ENCODE data around the gene TJAP1. TPM values are rescaled to one million over a fixed set of nuclear protein-coding genes. Genes with fewer than 3 reads are reported as not detected.

The TJAP1 gene
- total and polyA plus RNA-seq, 2 of the 8 experiments (the other 6 are each of a cell fraction or from before 2014, with no cell fraction given), result 30.7 to 40.4 TPM

GRCh38 chr6:43445576-43445975 lies 31.8 kb upstream of the TJAP1 start:
- Histone ChIP-seq H2BK20ac (ENCODE audit: low read length) (no peak overlapping the region), H2AK5ac (ENCODE audit: low read depth, low read length) (no peak overlapping the region), H3K9ac (replicated peaks in 1 of 4; ENCODE audit: extremely low read depth in 1 of 4, low read depth in 3 of 4, low read length in 3 of 4) (no peak overlapping the region), H4K91ac (replicated peaks; ENCODE audit: insufficient read length, low read length) (no peak overlapping the region), H3K4me1 (replicated peaks in 1 of 4; ENCODE audit: control insufficient read depth in 3 of 4, insufficient read depth in 4 of 4, low read length in 3 of 4) (no peaks in the 10 kb centered on the region), H3K36me3 (ENCODE audit: control insufficient read depth in 2 of 4, insufficient read depth in 4 of 4, low read length in 3 of 4) (peaks cover 0 to 33% (median 10%) of the 10 kb centered on the region in 4 experiments; a peak in 6 of 8 replicates), H3K27ac (ENCODE audit: low read depth, low read length) (no peak overlapping the region), H3K14ac (ENCODE audit: insufficient read length) (no peak overlapping the region), H3K56ac (replicated peaks; ENCODE audit: insufficient read length, low read depth, low read length) (no peak overlapping the region), H3K4ac (replicated peaks; ENCODE audit: insufficient read length, low read depth, low read length) (no peak overlapping the region), H3K27me3 (replicated peaks in 1 of 4; ENCODE audit: control insufficient read depth in 3 of 4, extremely low read depth in 1 of 4, insufficient read depth in 3 of 4, low read length in 3 of 4) (no peaks in the 10 kb centered on the region), H2BK12ac (ENCODE audit: low read depth, low read length) (no peak overlapping the region), H4K20me1 (replicated peaks in 1 of 2; ENCODE audit: control insufficient read depth in 1 of 2, insufficient read depth in 2 of 2, low read length in 2 of 2) (peaks cover 0 to 5% of the 10 kb centered on the region in 2 experiments), H4K5ac (ENCODE audit: insufficient read length, low read depth, low read length) (no peak overlapping the region), H3K4me3 (ENCODE audit: extremely low read depth in 1 of 4, insufficient read depth in 2 of 4, low read depth in 3 of 4, low read length in 4 of 4) (no peak overlapping the region), H2BK5ac (ENCODE audit: low read depth, low read length) (no peak overlapping the region), H3K18ac (ENCODE audit: extremely low read depth, low read length) (no peak overlapping the region), H3K23ac (ENCODE audit: insufficient read length) (no peak overlapping the region), H2BK120ac (replicated peaks; ENCODE audit: low read depth, low read length) (no peak overlapping the region), H4K8ac (ENCODE audit: extremely low read depth, insufficient read depth, low read length) (no peak overlapping the region), H3K9me3 (ENCODE audit: insufficient read depth in 2 of 2, low read depth in 1 of 2, low read length in 1 of 2) (no peaks in the 10 kb centered on the region), H3K79me1 (ENCODE audit: low read depth, low read length) (no peaks in the 10 kb centered on the region), H3K23me2 (ENCODE audit: low read depth, low read length) (no peaks in the 10 kb centered on the region), H3K79me2 (ENCODE audit: control insufficient read depth in 1 of 2, insufficient read depth in 2 of 2, low read length in 2 of 2) (no peaks in the 10 kb centered on the region), H3K4me2 (ENCODE audit: insufficient read depth in 1 of 2, low read depth in 2 of 2, low read length in 2 of 2) (no peak overlapping the region), H2BK15ac (ENCODE audit: low read length) (no peak overlapping the region), H2AFZ (ENCODE audit: low read length) (no peak overlapping the region)
- FAIRE-seq (no peak), DNase-seq (ENCODE audit: low read depth in 1 of 2, low spot score in 2 of 2) (no peak)
- WGBS, 2 experiments (ENCODE audit: extremely low coverage in 1 of 2, insufficient coverage in 1 of 2, insufficient read length in 1 of 2, insufficient replicate concordance in 2 of 2, low coverage in 1 of 2, low lambda C conversion rate in 2 of 2, missing lambda C conversion rate in 1 of 2), result 95% methylated on average over 15 of the region's 16 CpGs; no CpG with 5 or more reads in 1 of the 2 experiments
- ChIA-PET POLR2A (ENCODE audit: partially characterized antibody) (interaction anchor here (1.2 kb wide), 1 partner anchor 10 kb away, joined by 4 read pairs; no protein-coding TSS in a partner anchor), CTCF (ENCODE audit: partially characterized antibody) (interaction anchor here (3.5 to 21.2 kb wide), 3 partner anchors 12 to 61 kb away, joined by 16 to 495 read pairs (median 21); partner anchors contain the start of gene LRRC73)
- TF ChIP-seq SP2 (IDR thresholded peaks at IDR 0.05; ENCODE audit: low read length) (no peak), ZNF274 (IDR thresholded peaks at IDR 0.05; ENCODE audit: borderline replicate concordance, extremely low read depth, low read length) (no peak), ASH2L (IDR thresholded peaks at IDR 0.05; ENCODE audit: low read length) (no peak), TAF7 (optimal IDR thresholded peaks at IDR 0.05; ENCODE audit: borderline replicate concordance, low read depth, low read length) (no peak), CREB1 (IDR thresholded peaks at IDR 0.05) (no peak), POU5F1 (IDR thresholded peaks at IDR 0.05; ENCODE audit: low read depth, low read length) (no peak), KDM4A (IDR thresholded peaks at IDR 0.05; ENCODE audit: low read depth, low read length, severe bottlenecking) (no peak), KDM5A (IDR thresholded peaks at IDR 0.05; ENCODE audit: low read length) (no peak), POLR2A (IDR thresholded peaks at IDR 0.05; ENCODE audit: control extremely low read depth in 1 of 2, low read depth in 2 of 2, low read length in 2 of 2) (no peak)

Data from H1 (cell line).